Keratinocyte (primary cell): ENCODE measurements around the gene SMG9. TPM values are rescaled to one million over a fixed set of nuclear protein-coding genes. Genes with fewer than 3 reads are reported as not detected.

Experiments
- DNase-seq: peaks from one replicate; pipeline ENCODE4 v3.0.0-alpha.2; 2011; ENCODE audit warnings: low read depth, missing footprints, low spot score
- FAIRE-seq: peaks from 2 replicates; lab custom pipeline; 2011; peaks lifted over from hg19 to GRCh38; lab: Jason Lieb, UNC
- H2AFZ ChIP-seq: 2 replicates; pipeline ENCODE4 v1.6.0; 2012; ENCODE audit warnings: low read length, control low read depth, inconsistent platforms; ENCODE audit not compliant: control insufficient read depth
- H3K27ac ChIP-seq: 2 replicates; pipeline ENCODE4 v1.5.1; 2011; ENCODE audit warnings: low read length; ENCODE audit not compliant: control insufficient read depth, insufficient read depth
- H3K27me3 ChIP-seq: 3 replicates; pipeline ENCODE4 v1.6.0; 2011; ENCODE audit warnings: low read length; ENCODE audit not compliant: control insufficient read depth, insufficient read depth; ENCODE audit errors: extremely low read depth
- H3K36me3 ChIP-seq, 2 experiments: 2 replicates in 1 of 2; 3 replicates in 1 of 2; pipeline ENCODE4 v1.5.1; 2011; ENCODE audit warnings: low read length in 2 of 2, mild to moderate bottlenecking in 1 of 2; ENCODE audit not compliant: control insufficient read depth in 2 of 2, insufficient read depth in 2 of 2; ENCODE audit errors: extremely low read depth in 1 of 2
- H3K4me1 ChIP-seq: 3 replicates; pipeline ENCODE4 v1.5.1; 2011; ENCODE audit warnings: low read length; ENCODE audit not compliant: control insufficient read depth, insufficient read depth; ENCODE audit errors: extremely low read depth
- H3K4me2 ChIP-seq: 3 replicates; pipeline ENCODE4 v1.6.0; 2011; ENCODE audit warnings: low read depth, low read length; ENCODE audit not compliant: control insufficient read depth, insufficient read depth; ENCODE audit errors: extremely low read depth
- H3K4me3 ChIP-seq, 3 experiments: fragments of 200-600 bp in 1 of 3; sonication (generic) in 1 of 3; 2 replicates in 2 of 3; 3 replicates in 1 of 3; pipeline ENCODE4 v1.5.1; 2011 to 2016; ENCODE audit warnings: low read length in 3 of 3, mild to moderate bottlenecking in 3 of 3, control low read depth in 2 of 3, inconsistent platforms in 1 of 3, low read depth in 1 of 3, mixed read lengths in 1 of 3, mixed run types in 1 of 3, moderate library complexity in 1 of 3; ENCODE audit not compliant: control insufficient read depth in 2 of 3, insufficient read depth in 2 of 3; ENCODE audit errors: extremely low read depth in 1 of 3
- H3K79me2 ChIP-seq: 2 replicates; pipeline ENCODE4 v1.6.0; 2012; ENCODE audit warnings: low read length; ENCODE audit not compliant: control insufficient read depth, insufficient read depth
- H3K9ac ChIP-seq: 3 replicates; pipeline ENCODE4 v1.6.0; 2011; ENCODE audit warnings: low read length; ENCODE audit not compliant: control insufficient read depth, insufficient read depth; ENCODE audit errors: extremely low read depth
- H3K9me1 ChIP-seq: 3 replicates; pipeline ENCODE4 v1.6.0; 2011; ENCODE audit warnings: low read length; ENCODE audit not compliant: control insufficient read depth, insufficient read depth; ENCODE audit errors: extremely low read depth
- H3K9me3 ChIP-seq: 2 replicates; pipeline ENCODE4 v1.5.1; 2012; ENCODE audit warnings: low read depth, low read length; ENCODE audit not compliant: control insufficient read depth
- H4K20me1 ChIP-seq: 3 replicates; pipeline ENCODE4 v1.6.0; 2011; ENCODE audit warnings: low read length; ENCODE audit not compliant: control insufficient read depth, insufficient read depth; ENCODE audit errors: extremely low read depth
- CTCF ChIP-seq, 3 experiments: IDR thresholded peaks in 1 of 3; conservative IDR thresholded peaks in 1 of 3; optimal IDR thresholded peaks in 1 of 3; 2 replicates in 2 of 3; 3 replicates in 1 of 3; pipeline versions ENCODE3 to v1.5.1; 2011; ENCODE audit warnings: low read length in 3 of 3, mild to moderate bottlenecking in 3 of 3, moderate library complexity in 2 of 3, control low read depth in 1 of 3, inconsistent platforms in 1 of 3; ENCODE audit not compliant: insufficient read depth in 2 of 3; ENCODE audit errors: extremely low read depth in 1 of 3
- EZH2 ChIP-seq: IDR thresholded peaks from one replicate; pipeline ENCODE4 v1.6.1; 2012; ENCODE audit warnings: inconsistent platforms, mild to moderate bottlenecking, low read length, moderate library complexity
- dilution Hi-C: fragments of 300-500 bp; cut with MboI; formaldehyde crosslinking; loops from one replicate; pipeline ENCODE4 v1.7.0; 2020; ENCODE audit warnings: low sequenced_read_pairs; ENCODE audit not compliant: extremely low pct_ligation_motif_present
- polyA plus RNA-seq, 5 experiments: library from polyadenylated mRNA; depleted of rRNA in 3 of 5; stranded (reverse) in 3 of 5; stranded (forward) in 1 of 5; unstranded in 1 of 5; fragments of >200 nt; gene quantifications; 1 replicate in 1 of 5; 2 replicates in 3 of 5; 3 replicates in 1 of 5; pipeline versions ENCODE4 v1.2.1 to v1.2.3, GENCODE V29; 2011 to 2012; ENCODE audit warnings: missing spikeins in 2 of 5, low read depth in 1 of 5, low replicate concordance in 1 of 5

The SMG9 gene
- polyA plus RNA-seq, 1 donor (not counting 4 experiments of a cell fraction or from before 2014, with no cell fraction given): 15.6 TPM

- Histone ChIP-seq H3K4me1 (peaks cover 60% of the 10 kb centered on the region), H3K36me3 (no peaks in the 10 kb centered on the region), H3K27ac (peak overlapping the region; percentile 29), H3K9ac (peak overlapping the region; percentile 54), H3K9me3 (no peaks in the 10 kb centered on the region), H3K79me2 (peaks cover 3% of the 10 kb centered on the region), H2AFZ (peak overlapping the region; percentile 14), H3K4me3 (peak overlapping the region in 1 of 3 experiments; percentile 23), H3K4me2 (peak overlapping the region; percentile 59), H3K9me1 (no peaks in the 10 kb centered on the region), H4K20me1 (no peaks in the 10 kb centered on the region), H3K27me3 (no peaks in the 10 kb centered on the region)
- TF ChIP-seq EZH2 (no peak), CTCF (optimal IDR thresholded peaks at IDR 0.05 in 1 of 3, IDR thresholded peaks at IDR 0.05 in 1 of 3, conservative IDR thresholded peaks at IDR 0.05 in 1 of 3; ENCODE audit: extremely low read depth in 1 of 3, insufficient read depth in 2 of 3, low read length in 3 of 3) (no peak)
- dilution Hi-C loops: no loop called here
- DNase-seq (peak; percentile 71), FAIRE-seq (peak; percentile 41)
Observed at GRCh38 chr19:43782689-43783231, 28.0 kb upstream of the SMG9 start.

- no peaks in the 10 kb centered on the region for H4K20me1 ChIP-seq
- H3K27ac ChIP-seq: peak overlapping the region; percentile 29
- H3K27me3 ChIP-seq: no peaks in the 10 kb centered on the region
- TF ChIP-seq CTCF (optimal IDR thresholded peaks at IDR 0.05 in 1 of 3, IDR thresholded peaks at IDR 0.05 in 1 of 3, conservative IDR thresholded peaks at IDR 0.05 in 1 of 3; ENCODE audit: extremely low read depth in 1 of 3, insufficient read depth in 2 of 3, low read length in 3 of 3) (no peak), EZH2 (no peak)
- FAIRE-seq (no peak), DNase-seq (no peak)
- H3K79me2 ChIP-seq: peaks cover 3% of the 10 kb centered on the region
- H3K4me2 ChIP-seq: peak overlapping the region; percentile 59
- no peak overlapping the region for H2AFZ ChIP-seq
- H3K9me1 ChIP-seq: no peaks in the 10 kb centered on the region
- no peaks in the 10 kb centered on the region for H3K36me3 ChIP-seq
- no peaks in the 10 kb centered on the region for H3K9me3 ChIP-seq
- H3K4me3 ChIP-seq: peak overlapping the region in 1 of 3 experiments; percentile 8
- H3K4me1 ChIP-seq: peaks cover 63% of the 10 kb centered on the region
- H3K9ac ChIP-seq: peak overlapping the region; percentile 25
- dilution Hi-C loops: no loop called here
Observed at GRCh38 chr19:43782311-43782660, 27.5 kb upstream of the SMG9 start.
